Putamen (tissue), 1 donor: Measurements from ENCODE around the gene ARHGEF40.
A peak's percentile ranks its signal among the peaks of the same experiment; 100 is the strongest.
"Not testable (repeated sequence)": the region's sequence is repeated elsewhere in the genome, so short reads cannot be mapped to it uniquely, and the experiment has no call there.

Source experiments
- DNase-seq: peaks from one replicate; pipeline ENCODE4 v3.0.0-alpha.2; 2016; ENCODE audit warnings: low spot score

The ARHGEF40 gene

GRCh38 chr14:21039585-21040369 lies 30.3 kb upstream of the ARHGEF40 start:
- peak; percentile 85 for DNase-seq

GRCh38 chr14:21040370-21040925 lies 29.7 kb upstream of the ARHGEF40 start:
- DNase-seq = no peak

- DNase-seq = not testable (repeated sequence)
Observed at GRCh38 chr14:21040941-21041340, 29.2 kb upstream of the ARHGEF40 start.

GRCh38 chr14:21041676-21042433 lies 28.2 kb upstream of the ARHGEF40 start, which contains the start of gene RNASE7:
TSS of gene RNASE7 (plus strand) at chr14:21042362. CDS start at chr14:21042993, 631 bp downstream.
- no peak for DNase-seq

GRCh38 chr14:21042918-21043317 lies 27.2 kb upstream of the ARHGEF40 start:
- peak; percentile 74 for DNase-seq

GRCh38 chr14:21043387-21043973 lies 26.6 kb upstream of the ARHGEF40 start:
- DNase-seq = no peak

- no peak for DNase-seq
Observed at GRCh38 chr14:21043974-21044618, 26.0 kb upstream of the ARHGEF40 start.

GRCh38 chr14:21047378-21047781 lies 22.7 kb upstream of the ARHGEF40 start:
- DNase-seq = no peak

- no peak for DNase-seq
Observed at GRCh38 chr14:21048638-21049037, 21.5 kb upstream of the ARHGEF40 start.

- no peak for DNase-seq
Observed at GRCh38 chr14:21049271-21049673, 20.8 kb upstream of the ARHGEF40 start.

- DNase-seq = no peak
Observed at GRCh38 chr14:21050597-21050996, 19.5 kb upstream of the ARHGEF40 start.

GRCh38 chr14:21053184-21054122 lies 16.7 kb upstream of the ARHGEF40 start:
- DNase-seq = no peak

- no peak for DNase-seq
Observed at GRCh38 chr14:21054123-21054767, 15.9 kb upstream of the ARHGEF40 start.

GRCh38 chr14:21054768-21055145 lies 15.3 kb upstream of the ARHGEF40 start:
- no peak for DNase-seq

GRCh38 chr14:21055432-21056117 lies 14.5 kb upstream of the ARHGEF40 start:
- no peak for DNase-seq

GRCh38 chr14:21056520-21057163 lies 13.5 kb upstream of the ARHGEF40 start:
- no peak for DNase-seq

GRCh38 chr14:21057803-21058675 lies 12.1 kb upstream of the ARHGEF40 start, which contains the start of gene RNASE8:
TSS of gene RNASE8 (plus strand) at chr14:21057822. CDS start at chr14:21057893, 71 bp downstream.
- DNase-seq = no peak

- no peak for DNase-seq
Observed at GRCh38 chr14:21058903-21059302, 11.2 kb upstream of the ARHGEF40 start.
